RWPE1 (cell line): Measurements from ENCODE around the gene HMHB1.

Source experiments
- CTCF ChIA-PET: fragments of 350-600 bp; sonication (Branson Sonifier 250); formaldehyde crosslinking; extraction: SDS; loops from one replicate; lab custom pipeline; 2021; lab: Yijun Ruan, JAX
- POLR2A ChIA-PET: fragments of 400-600 bp; formaldehyde crosslinking; extraction: SDS; loops from one replicate; lab custom pipeline; 2020; ENCODE audit warnings: antibody characterized with exemption; ENCODE audit not compliant: low non-redundant PET; lab: Yijun Ruan, JAX
- DNase-seq: peaks from one replicate; pipeline ENCODE4 v3.0.0; 2012; ENCODE audit warnings: low spot score
- H3K27ac ChIP-seq: fragments of 450-650 bp; 2 replicates; pipeline ENCODE4 v1.5.1; 2017
- TF ChIP-seq, protein P1 (sequence below): fragments of 450-650 bp; conservative IDR thresholded peaks from 2 replicates; pipeline ENCODE4 v1.5.1; 2017; ENCODE audit warnings: low read depth, mild to moderate bottlenecking

HMHB1 gene

DNA sequence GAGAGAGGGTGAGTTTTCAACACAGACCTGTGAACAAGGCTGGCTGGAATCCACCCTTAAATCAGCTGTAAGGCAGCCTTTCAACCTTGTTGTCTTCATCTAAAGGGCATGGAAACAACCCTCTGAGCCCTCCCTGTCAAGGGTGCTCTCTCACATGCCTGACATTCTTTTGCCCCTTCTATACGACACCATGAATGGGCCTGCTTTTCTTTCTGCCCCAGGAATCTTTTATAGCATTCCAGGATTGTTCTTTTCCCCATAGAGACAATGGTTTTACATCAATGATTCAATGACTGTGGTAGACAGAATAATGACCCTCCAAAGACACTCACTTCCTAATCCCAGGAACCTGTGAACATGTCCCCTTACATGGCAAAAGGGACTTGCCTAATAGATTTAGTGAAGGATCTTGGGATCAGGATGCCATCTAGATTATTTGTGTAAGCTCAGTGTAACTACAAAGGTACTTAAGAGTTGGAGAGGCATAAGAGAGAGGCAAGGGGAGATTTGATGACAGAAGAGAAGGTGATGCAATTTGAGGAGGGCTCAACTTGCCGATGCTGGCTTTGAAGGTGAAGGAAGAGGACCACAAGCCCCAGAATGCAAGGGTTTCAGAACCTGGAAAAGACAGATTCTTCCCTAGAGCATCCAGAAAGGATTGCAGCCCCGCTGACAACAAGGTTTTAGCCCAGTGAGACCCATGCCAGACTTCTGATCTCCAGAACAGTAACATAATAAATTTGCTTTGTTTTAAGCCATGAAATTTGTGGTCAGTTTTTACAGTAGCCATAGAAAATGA, 29.2 kb upstream of the HMHB1 start:
- ChIA-PET CTCF (no interaction called here), POLR2A (no interaction called here)
- H3K27ac ChIP-seq = no peak overlapping the region
- no peak for DNase-seq
- TF ChIP-seq, protein P1, sequence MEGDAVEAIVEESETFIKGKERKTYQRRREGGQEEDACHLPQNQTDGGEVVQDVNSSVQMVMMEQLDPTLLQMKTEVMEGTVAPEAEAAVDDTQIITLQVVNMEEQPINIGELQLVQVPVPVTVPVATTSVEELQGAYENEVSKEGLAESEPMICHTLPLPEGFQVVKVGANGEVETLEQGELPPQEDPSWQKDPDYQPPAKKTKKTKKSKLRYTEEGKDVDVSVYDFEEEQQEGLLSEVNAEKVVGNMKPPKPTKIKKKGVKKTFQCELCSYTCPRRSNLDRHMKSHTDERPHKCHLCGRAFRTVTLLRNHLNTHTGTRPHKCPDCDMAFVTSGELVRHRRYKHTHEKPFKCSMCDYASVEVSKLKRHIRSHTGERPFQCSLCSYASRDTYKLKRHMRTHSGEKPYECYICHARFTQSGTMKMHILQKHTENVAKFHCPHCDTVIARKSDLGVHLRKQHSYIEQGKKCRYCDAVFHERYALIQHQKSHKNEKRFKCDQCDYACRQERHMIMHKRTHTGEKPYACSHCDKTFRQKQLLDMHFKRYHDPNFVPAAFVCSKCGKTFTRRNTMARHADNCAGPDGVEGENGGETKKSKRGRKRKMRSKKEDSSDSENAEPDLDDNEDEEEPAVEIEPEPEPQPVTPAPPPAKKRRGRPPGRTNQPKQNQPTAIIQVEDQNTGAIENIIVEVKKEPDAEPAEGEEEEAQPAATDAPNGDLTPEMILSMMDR = no peak

- ChIA-PET CTCF (no interaction called here), POLR2A (no interaction called here)
- no peak for DNase-seq
- H3K27ac ChIP-seq = no peak overlapping the region
- TF ChIP-seq, protein P1 = no peak
These were observed 23.6 kb upstream of the HMHB1 start for GRCh38 chr5:143788401-143788800.

DNA sequence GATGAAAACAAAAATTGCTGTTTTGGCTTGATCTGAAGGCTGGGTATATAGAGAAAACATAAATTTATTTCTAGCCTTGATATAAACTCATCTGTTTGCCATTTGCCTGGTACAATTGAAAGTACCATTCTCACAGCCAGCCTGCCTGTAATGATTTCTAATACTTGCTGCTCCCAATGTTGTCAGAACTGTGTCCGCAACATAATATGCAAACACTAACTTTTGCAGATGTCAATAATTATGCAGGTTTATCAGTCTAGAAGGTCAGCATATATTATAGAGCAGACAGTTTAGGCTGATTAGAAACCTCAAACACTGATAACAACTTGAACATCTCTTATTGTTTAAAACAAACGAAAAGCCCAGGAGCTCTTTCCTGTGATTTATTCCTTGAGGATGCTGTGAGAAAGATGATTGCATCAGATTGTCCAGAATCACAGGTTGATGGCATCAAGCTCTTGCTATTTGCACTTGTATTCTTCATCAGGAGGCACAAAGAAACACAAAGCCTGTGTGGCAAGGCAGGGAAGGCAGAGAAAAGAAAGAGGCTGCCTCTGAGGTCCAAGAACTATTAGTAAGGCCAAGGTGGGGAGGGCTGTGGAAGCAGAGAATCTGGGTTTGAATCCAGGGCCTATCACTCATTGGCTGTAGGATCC, 21.4 kb upstream of the HMHB1 start:
- TF ChIP-seq, protein P1 = no peak
- POLR2A ChIA-PET = no interaction called here
- CTCF ChIA-PET = interaction anchor here (0.7 kb wide), 1 partner anchor 72 kb away, joined by 3 read pairs; no protein-coding TSS in a partner anchor
- H3K27ac ChIP-seq = no peak overlapping the region
- no peak for DNase-seq

DNA sequence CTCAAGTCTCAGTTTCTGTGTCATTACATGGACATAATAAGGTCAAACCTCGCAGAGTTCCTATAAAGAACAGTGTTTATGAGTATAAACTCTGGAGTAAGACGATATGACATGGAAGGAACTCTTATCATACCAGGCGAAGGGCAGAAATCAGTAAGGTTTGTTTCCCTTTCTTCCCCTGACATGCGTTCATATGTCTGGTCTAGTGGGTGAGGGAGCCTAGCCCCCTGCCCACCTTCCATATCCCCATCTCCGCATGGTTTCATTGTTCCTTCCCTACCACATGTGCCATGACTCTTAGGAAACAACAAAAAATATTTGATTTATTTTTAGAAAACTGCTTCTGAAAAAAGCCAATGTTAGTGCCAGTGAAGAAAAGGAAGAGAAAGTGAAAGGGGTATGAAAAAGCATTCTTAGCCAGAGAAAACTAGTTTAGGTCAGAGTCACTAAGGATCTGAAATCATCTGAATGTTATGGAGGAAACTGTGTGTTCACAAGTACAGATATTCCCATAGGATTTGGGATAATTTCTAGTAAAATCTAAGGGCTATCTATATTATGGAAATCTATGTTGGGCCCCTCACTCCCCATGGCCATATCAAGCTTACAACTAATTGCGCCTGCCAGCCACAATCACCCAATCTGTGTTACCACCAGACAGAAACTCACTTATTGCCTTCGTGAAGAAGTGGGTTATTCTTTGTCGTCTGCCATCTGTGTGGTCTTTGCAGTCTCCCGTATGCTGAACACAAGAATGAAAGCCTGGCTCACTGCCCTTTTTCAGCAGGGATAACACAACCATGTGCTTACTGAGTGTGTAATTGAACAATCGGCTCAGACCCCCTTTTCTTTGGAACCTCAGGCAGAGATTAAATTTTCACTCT, 19.9 kb upstream of the HMHB1 start:
- H3K27ac ChIP-seq = no peak overlapping the region
- TF ChIP-seq, protein P1 = no peak

GRCh38 chr5:143793249-143793648, 18.7 kb upstream of the HMHB1 start:
- POLR2A ChIA-PET = no interaction called here
- DNase-seq = no peak
- CTCF ChIA-PET = interaction anchor here (0.6 to 1.4 kb wide), 2 partner anchors 31 to 174 kb away, joined by 3 to 4 read pairs; no protein-coding TSS in a partner anchor
- TF ChIP-seq, protein P1 = no peak
- H3K27ac ChIP-seq = no peak overlapping the region

More for the DNA sequence above, 19.9 kb upstream of the HMHB1 start:
- DNase-seq = no peak
- POLR2A ChIA-PET = no interaction called here
- CTCF ChIA-PET = interaction anchor here (0.6 kb wide), 1 partner anchor 469 kb away, joined by 3 read pairs; no protein-coding TSS in a partner anchor

- TF ChIP-seq, protein P1 = no peak
- ChIA-PET CTCF (no interaction called here), POLR2A (no interaction called here)
- no peak overlapping the region for H3K27ac ChIP-seq
- DNase-seq = no peak
These were observed 15.8 kb upstream of the HMHB1 start for GRCh38 chr5:143796125-143796524.
